Calu3 (cell line): ENCODE measurements around the gene DTNB. TPM values are rescaled to one million over a fixed set of nuclear protein-coding genes. Genes with fewer than 3 reads are reported as not detected.

Experiments used
- BruUV-seq: library from RNA; stranded (reverse); fragments of 400-500 nt; replicated peaks from 2 replicates; lab custom pipeline; 2021; lab: Mats Ljungman, UMichigan
- CTCF ChIA-PET: fragments of 300-600 bp; sonication (Branson Sonifier 250); formaldehyde crosslinking; loops from one replicate; lab custom pipeline; 2022; ENCODE audit warnings: antibody characterized with exemption; lab: Charles Lee
- DNase-seq: peaks from one replicate; pipeline ENCODE4 v3.0.0; 2022
- H3K27ac Mint-ChIP-seq: one replicate; pipeline ENCODE4 v1.8.0; 2022; ENCODE audit warnings: mixed read lengths; ENCODE audit not compliant: unreplicated experiment
- H3K27me3 Mint-ChIP-seq: one replicate; pipeline ENCODE4 v1.8.0; 2022; ENCODE audit warnings: mixed read lengths; ENCODE audit not compliant: unreplicated experiment
- H3K36me3 Mint-ChIP-seq: one replicate; pipeline ENCODE4 v1.8.0; 2022; ENCODE audit warnings: mild to moderate bottlenecking, moderate library complexity, mixed read lengths; ENCODE audit not compliant: insufficient read depth, unreplicated experiment
- H3K4me1 Mint-ChIP-seq: one replicate; pipeline ENCODE4 v1.8.0; 2022; ENCODE audit warnings: mild to moderate bottlenecking, low read depth, mixed read lengths; ENCODE audit not compliant: unreplicated experiment
- H3K4me3 Mint-ChIP-seq: one replicate; pipeline ENCODE4 v1.8.0; 2022; ENCODE audit warnings: mild to moderate bottlenecking, low read depth, moderate library complexity, mixed read lengths; ENCODE audit not compliant: unreplicated experiment
- H3K9me3 Mint-ChIP-seq: one replicate; pipeline ENCODE4 v1.8.0; 2022; ENCODE audit warnings: low read depth, mixed read lengths; ENCODE audit not compliant: unreplicated experiment
- intact Hi-C: fragments of 100-400 bp; cut with micrococcal nuclease; formaldehyde crosslinking; loops from one replicate; pipeline ENCODE4 v1.10.0; 2022; ENCODE audit not compliant: unreplicated experiment
- total RNA-seq: library from RNA; stranded (reverse); gene quantifications from 2 replicates; pipeline ENCODE4 v1.2.3, GENCODE V29; 2022
- TF ChIP-seq, protein P1 (sequence below): fragments of 200-600 bp; IDR thresholded peaks from one replicate; pipeline ENCODE4 v1.8.0; 2022; ENCODE audit warnings: antibody characterized with exemption; ENCODE audit not compliant: unreplicated experiment

DTNB gene
- total RNA-seq, 1 experiment from 2014 or later, result 27.3 TPM

DNA sequence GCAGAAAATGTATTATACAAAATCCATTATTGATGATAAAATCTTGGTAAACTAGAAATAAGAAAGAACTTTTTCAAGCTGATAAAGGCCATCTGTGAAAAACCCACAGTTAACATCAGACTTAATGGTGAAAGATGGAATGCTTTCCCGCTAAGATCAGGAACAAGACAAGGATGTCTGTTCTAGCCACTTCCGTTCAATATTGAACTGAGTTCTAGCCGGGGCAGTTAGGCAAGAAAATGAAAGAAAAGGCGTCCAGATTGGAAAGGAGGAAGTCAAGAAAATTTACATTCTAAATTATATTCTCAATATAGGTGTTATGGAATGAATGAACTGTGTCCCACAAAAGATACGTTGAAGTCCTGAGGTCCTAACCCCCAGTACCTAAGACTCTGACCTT lies 39.1 kb upstream of the DTNB start:
- no peaks in the 10 kb centered on the region for H3K9me3 Mint-ChIP-seq
- no peak overlapping the region for H3K4me3 Mint-ChIP-seq
- no TSS peak for BruUV-seq
- TF ChIP-seq, protein P1, sequence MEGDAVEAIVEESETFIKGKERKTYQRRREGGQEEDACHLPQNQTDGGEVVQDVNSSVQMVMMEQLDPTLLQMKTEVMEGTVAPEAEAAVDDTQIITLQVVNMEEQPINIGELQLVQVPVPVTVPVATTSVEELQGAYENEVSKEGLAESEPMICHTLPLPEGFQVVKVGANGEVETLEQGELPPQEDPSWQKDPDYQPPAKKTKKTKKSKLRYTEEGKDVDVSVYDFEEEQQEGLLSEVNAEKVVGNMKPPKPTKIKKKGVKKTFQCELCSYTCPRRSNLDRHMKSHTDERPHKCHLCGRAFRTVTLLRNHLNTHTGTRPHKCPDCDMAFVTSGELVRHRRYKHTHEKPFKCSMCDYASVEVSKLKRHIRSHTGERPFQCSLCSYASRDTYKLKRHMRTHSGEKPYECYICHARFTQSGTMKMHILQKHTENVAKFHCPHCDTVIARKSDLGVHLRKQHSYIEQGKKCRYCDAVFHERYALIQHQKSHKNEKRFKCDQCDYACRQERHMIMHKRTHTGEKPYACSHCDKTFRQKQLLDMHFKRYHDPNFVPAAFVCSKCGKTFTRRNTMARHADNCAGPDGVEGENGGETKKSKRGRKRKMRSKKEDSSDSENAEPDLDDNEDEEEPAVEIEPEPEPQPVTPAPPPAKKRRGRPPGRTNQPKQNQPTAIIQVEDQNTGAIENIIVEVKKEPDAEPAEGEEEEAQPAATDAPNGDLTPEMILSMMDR, result no peak
- peaks cover 7% of the 10 kb centered on the region for H3K36me3 Mint-ChIP-seq
- H3K27ac Mint-ChIP-seq, result peak overlapping the region; percentile 84
- DNase-seq, result no peak
- H3K27me3 Mint-ChIP-seq, result peaks cover 15% of the 10 kb centered on the region
- H3K4me1 Mint-ChIP-seq, result peaks cover 32% of the 10 kb centered on the region
- CTCF ChIA-PET, result interaction anchor here (1.0 to 1.3 kb wide), 2 partner anchors 12 to 13 kb away, joined by 3 to 4 read pairs; no protein-coding TSS in a partner anchor
- intact Hi-C loops, result no loop called here

DNA sequence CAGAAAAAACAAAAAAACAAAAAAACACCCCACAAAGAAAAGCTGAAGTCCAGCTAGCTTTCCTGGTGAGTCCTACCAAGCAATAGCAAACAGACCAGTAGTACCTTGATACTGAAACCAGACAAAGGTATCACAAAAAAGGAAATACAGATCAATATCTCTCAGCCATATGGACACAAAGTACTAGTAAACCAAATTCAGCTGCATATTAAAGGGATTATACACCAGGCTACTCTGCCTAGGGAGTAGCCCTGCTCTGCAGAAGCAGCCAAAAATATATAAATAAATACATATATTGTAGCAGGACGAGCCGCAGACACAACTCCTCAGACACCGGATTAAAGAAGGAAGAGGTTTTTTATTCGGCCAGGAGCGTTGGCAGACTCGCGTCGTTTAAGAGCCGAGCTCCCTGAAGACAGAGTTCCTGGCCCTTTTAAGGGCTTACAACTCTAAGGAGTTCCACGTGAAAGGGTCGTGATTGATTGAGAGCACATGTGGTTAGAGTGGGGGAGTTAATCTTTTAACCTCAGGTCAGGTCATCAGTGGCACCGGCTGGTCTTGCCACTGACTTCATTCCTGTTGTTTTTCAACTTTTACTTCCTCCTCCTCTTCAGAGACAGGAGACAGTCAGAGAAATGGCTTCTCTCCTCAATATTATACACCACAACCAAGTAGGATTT lies 38.4 kb upstream of the DTNB start:
- BruUV-seq, result no TSS peak
- H3K27me3 Mint-ChIP-seq, result peaks cover 15% of the 10 kb centered on the region
- no peak for DNase-seq
- intact Hi-C loops, result no loop called here
- peaks cover 7% of the 10 kb centered on the region for H3K36me3 Mint-ChIP-seq
- CTCF ChIA-PET, result interaction anchor here (0.5 to 1.3 kb wide), 3 partner anchors 12 to 51 kb away, joined by 3 to 6 read pairs (median 4); no protein-coding TSS in a partner anchor
- H3K4me3 Mint-ChIP-seq, result peak overlapping the region; percentile 62
- H3K27ac Mint-ChIP-seq, result peak overlapping the region; percentile 84
- TF ChIP-seq, protein P1, result no peak
- H3K9me3 Mint-ChIP-seq, result no peaks in the 10 kb centered on the region
- peaks cover 32% of the 10 kb centered on the region for H3K4me1 Mint-ChIP-seq

DNA sequence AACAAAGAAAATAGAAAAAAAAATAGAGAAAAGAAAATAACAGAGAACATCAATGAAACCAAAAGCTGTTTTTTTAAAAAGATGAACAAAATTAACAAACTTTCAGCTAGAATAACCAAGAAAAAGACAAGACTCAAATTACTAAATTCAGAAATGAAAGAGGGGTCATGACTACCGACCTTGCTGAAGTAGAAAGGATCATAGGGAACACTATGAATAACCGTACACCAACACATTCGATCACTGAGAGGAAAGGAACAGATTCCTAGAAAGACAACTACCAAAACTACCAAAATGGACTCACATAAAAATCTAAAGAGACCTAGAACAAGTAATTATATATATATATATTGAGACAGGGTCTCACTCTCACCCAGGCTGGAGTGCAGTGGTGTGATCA lies 37.4 kb upstream of the DTNB start:
- Mint-ChIP-seq H3K9me3 (no peaks in the 10 kb centered on the region), H3K27me3 (peaks cover 15% of the 10 kb centered on the region), H3K36me3 (peaks cover 7% of the 10 kb centered on the region), H3K27ac (no peak overlapping the region), H3K4me3 (no peak overlapping the region), H3K4me1 (peaks cover 32% of the 10 kb centered on the region)
- intact Hi-C loops, result no loop called here
- TF ChIP-seq, protein P1, result no peak
- BruUV-seq, result no TSS peak
- CTCF ChIA-PET, result interaction anchor here (0.6 kb wide), 1 partner anchor 214 kb away, joined by 3 read pairs; no protein-coding TSS in a partner anchor
- no peak for DNase-seq

DNA sequence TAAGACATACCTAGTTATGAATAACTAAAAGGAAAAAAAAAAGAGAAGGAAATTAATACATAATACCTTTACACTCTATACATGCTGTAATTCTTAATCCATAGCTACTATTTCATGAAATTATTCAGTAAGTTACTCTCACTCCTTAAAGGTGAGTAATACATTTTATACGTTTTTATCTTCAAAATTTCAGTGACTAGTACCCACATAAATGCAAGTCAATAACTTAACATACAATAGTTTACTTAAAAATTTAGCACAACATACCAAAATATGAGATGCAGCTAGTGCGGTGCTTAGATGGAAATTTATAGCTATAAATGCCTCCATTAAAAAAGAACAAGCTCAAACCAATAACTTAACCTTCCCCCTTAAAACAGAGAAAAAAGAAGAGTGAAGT lies 36.0 kb upstream of the DTNB start:
- DNase-seq, result no peak
- BruUV-seq, result no TSS peak
- Mint-ChIP-seq H3K27me3 (peaks cover 25% of the 10 kb centered on the region), H3K9me3 (no peaks in the 10 kb centered on the region), H3K4me1 (peaks cover 32% of the 10 kb centered on the region), H3K27ac (no peak overlapping the region), H3K36me3 (peaks cover 7% of the 10 kb centered on the region), H3K4me3 (no peak overlapping the region)
- CTCF ChIA-PET, result interaction anchor here (1.0 kb wide), 2 partner anchors 9 to 10 kb away, joined by 3 to 4 read pairs; no protein-coding TSS in a partner anchor
- intact Hi-C loops, result no loop called here
- TF ChIP-seq, protein P1, result no peak
